Suprapubic skin (tissue), 3 donors: ENCODE measurements around the gene METTL13.

ENCODE experiments used
- EP300 ChIP-seq: sonication (generic); formaldehyde crosslinking; IDR thresholded peaks from one replicate; pipeline ENCODE4 v1.6.1; 2017; ENCODE audit warnings: antibody characterized with exemption
- POLR2A ChIP-seq, 2 donors: fragments of 450-650 bp; IDR thresholded peaks; one replicate each; pipeline ENCODE4 v1.6.1; 2017; ENCODE audit warnings: antibody characterized with exemption in 2 of 2, mild to moderate bottlenecking in 2 of 2, moderate library complexity in 2 of 2
- TF ChIP-seq, protein P1 (sequence below), 2 donors: fragments of 200-600 bp in 1 of 2; fragments of 450-650 bp in 1 of 2; sonication (generic) in 1 of 2; IDR thresholded peaks; one replicate each; pipeline ENCODE4 v1.5.1; 2016 to 2019; ENCODE audit warnings: antibody characterized with exemption in 2 of 2, mild to moderate bottlenecking in 1 of 2, moderate library complexity in 1 of 2

GRCh38 chr1:171790318-171790717, 8.9 kb downstream of the METTL13 start:
- TF ChIP-seq, protein P1, sequence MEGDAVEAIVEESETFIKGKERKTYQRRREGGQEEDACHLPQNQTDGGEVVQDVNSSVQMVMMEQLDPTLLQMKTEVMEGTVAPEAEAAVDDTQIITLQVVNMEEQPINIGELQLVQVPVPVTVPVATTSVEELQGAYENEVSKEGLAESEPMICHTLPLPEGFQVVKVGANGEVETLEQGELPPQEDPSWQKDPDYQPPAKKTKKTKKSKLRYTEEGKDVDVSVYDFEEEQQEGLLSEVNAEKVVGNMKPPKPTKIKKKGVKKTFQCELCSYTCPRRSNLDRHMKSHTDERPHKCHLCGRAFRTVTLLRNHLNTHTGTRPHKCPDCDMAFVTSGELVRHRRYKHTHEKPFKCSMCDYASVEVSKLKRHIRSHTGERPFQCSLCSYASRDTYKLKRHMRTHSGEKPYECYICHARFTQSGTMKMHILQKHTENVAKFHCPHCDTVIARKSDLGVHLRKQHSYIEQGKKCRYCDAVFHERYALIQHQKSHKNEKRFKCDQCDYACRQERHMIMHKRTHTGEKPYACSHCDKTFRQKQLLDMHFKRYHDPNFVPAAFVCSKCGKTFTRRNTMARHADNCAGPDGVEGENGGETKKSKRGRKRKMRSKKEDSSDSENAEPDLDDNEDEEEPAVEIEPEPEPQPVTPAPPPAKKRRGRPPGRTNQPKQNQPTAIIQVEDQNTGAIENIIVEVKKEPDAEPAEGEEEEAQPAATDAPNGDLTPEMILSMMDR (IDR thresholded peaks at IDR 0.05) = no peak
- no peak for TF ChIP-seq POLR2A (IDR thresholded peaks at IDR 0.05)
- no peak for TF ChIP-seq EP300
